NCI-H524 treated with DMSO at 0.1 percent for 48 hours (cell line): ENCODE measurements around the gene DMKN.
A peak's percentile ranks its signal among the peaks of the same experiment; 100 is the strongest.

ENCODE experiments used
- DNase-seq: peaks from one replicate; lab custom pipeline; 2025; lab: John Stamatoyannopoulos, UW

The DMKN gene

GRCh38 chr19:35513628-35514281 is at the start of gene DMKN:
TSS of gene DMKN (minus strand) at chr19:35513649. CDS start at chr19:35513475, 174 bp downstream.
- DNase-seq: no peak

- no peak for DNase-seq
These were observed 49.3 kb upstream of the DMKN start for GRCh38 chr19:35562776-35563175.

DNA sequence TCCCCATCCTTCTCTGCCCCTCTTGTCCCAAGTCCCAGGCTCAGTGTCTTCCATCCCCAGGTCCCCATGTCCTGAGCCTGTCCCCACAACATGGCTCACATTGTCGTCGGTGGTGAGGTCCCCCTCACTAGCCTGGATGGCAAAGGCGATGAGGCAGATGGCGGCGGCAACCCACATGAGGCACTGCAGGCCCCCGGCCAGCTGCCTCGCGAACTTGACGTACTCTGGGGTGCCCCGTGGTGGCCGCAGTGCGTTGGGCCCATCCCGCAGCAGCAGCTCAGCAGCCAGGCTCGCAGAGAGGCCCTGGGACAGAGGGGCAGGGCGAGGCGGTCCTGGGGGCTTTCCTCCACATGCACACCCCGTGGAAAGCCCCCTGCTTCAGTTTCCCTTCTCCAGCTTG is 48.9 kb upstream of the DMKN start:
- DNase-seq: no peak

DNA sequence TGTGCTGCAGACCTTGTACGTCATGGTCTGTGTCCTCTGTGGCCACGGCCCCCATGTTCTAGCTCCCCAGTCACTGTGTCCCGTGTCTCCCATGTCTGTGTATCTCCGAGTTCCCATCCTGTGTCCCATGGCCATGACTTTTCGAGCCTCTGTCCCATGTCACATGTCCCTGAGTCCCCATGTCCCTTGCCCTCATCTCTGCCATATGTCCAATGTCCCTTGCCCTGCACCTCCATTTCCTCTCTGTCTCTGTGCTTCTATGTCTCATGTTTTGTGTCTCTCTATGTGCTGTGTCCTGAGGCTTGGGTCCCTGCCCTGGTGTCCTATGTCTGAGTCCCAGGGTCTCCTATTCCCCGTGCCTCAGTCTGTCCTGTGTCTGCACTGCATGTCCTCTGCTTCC is 48.0 kb upstream of the DMKN start:
- no peak for DNase-seq

DNA sequence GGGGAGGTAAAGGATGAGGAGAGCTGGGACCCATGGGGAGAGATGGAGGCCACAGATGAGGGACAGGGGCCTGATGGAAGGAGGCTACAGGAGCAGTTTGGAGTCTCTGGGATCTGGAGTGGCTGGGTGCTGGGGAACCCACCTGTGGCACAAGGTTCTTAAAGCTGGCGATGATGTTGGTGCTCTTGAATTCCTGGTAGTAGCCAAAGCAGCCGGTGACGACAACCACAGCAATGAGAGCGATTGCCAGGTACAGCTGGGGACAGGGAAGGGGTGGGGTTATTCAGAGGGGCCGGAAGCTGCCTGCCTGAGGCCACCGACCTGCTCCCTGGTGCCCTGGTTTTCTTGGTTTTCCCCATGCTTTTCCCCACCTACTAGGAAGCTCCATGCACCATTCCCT is 47.2 kb upstream of the DMKN start:
- no peak for DNase-seq

DNA sequence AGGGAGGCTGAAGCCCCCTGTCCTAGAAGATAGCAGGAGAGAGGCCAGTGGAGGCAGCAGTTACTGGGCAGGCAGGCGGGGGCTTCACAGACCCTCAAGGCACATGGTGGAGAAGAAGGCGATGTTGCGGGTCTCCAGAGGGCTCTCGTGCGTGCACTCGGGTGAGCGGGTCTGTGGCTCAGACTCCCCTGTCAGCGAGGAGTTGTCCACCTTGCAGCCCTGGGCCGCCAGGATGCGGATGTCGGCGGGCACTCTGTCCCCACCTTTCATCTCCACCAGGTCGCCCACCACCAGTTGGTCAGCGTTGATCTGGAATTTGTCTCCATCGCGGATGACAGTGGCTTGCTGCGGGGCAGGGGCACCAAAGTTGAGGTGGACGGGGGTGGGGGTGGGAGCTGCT is 46.8 kb upstream of the DMKN start:
- no peak for DNase-seq

DNA sequence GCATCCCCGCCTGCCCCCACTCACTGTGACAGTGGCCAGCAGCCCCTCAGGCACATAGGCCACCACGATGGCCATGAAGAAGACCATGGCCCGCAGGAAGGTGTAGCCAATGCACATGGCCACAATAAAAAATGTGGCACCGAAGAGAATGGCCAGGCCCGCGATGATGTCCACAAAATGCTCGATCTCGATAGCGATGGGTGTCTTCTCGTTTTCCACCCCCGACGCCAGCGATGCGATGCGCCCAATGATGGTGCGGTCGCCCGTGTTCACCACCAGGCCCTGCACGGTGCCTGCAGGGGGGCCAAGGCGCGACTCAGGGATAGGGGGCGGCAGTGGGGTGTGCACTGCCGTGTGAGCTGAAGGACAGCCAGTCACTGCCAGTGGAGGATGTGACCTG is 46.3 kb upstream of the DMKN start:
- no peak for DNase-seq

GRCh38 chr19:35559281-35559659 is 45.8 kb upstream of the DMKN start:
- no peak for DNase-seq

- no peak for DNase-seq
These were observed 45.2 kb upstream of the DMKN start for GRCh38 chr19:35558400-35559280.

- peak; percentile 11 for DNase-seq
These were observed 44.3 kb upstream of the DMKN start for GRCh38 chr19:35557539-35558399.

- DNase-seq: no peak
These were observed 43.5 kb upstream of the DMKN start for GRCh38 chr19:35556846-35557538.

- DNase-seq: no peak
These were observed 42.7 kb upstream of the DMKN start for GRCh38 chr19:35556025-35556590.

DNA sequence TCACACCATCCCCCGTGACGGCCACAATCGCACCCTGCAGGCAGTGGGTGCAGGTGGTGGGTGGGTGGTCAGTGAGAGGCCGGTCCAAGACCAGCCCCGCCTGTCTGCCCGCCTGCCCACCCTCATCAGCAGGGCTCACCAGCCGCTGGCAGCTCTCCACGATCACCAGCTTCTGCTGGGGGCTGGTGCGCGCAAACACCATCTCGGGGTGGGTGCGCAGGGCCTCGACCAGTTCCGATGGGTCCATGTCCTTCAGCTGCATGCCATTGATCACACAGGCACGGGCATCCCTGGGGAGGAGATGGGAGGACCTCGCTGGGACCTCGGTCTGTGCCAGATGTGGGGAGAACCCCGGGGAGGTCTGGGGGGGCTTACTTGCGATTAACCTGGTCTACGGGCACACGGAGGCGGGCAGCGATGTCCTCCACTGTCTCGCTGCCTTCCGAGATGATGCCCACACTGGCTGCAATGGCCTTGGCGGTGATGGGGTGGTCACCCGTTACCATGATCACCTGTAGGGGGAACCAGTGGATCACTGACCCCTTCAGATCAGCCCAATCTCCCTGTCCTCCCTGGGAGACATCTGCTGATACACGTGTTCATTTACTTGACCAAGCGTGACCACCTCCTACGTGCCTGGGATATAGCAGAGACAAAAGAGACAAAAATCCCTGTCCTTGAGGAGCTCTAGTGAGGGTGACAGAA is 42.0 kb upstream of the DMKN start:
- peak; percentile 32 for DNase-seq

DNA sequence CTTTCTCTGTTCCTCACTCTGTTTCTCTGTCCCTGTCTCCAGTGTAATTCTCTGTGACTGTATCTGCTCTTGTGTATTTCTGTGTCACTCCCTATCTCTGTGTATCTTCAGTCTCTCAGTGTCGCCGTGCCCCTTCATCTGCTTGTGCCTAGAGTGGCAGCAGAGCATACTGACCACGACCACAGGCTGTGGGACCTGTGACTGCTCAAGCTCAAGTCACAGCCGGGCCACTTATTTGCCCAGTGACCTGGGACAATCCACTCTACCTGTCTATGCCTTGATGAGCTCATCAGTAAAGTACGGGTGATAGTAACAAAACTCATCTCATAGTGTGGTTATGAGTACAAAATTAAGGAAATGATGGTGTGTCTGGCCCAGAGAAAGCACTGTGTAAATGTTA is 40.6 kb upstream of the DMKN start:
- no peak for DNase-seq

GRCh38 chr19:35553385-35554000 is 40.0 kb upstream of the DMKN start:
- no peak for DNase-seq

- DNase-seq: no peak
These were observed 39.3 kb upstream of the DMKN start for GRCh38 chr19:35552534-35553384.

- DNase-seq: no peak
These were observed 37.8 kb upstream of the DMKN start for GRCh38 chr19:35551091-35551810.

DNA sequence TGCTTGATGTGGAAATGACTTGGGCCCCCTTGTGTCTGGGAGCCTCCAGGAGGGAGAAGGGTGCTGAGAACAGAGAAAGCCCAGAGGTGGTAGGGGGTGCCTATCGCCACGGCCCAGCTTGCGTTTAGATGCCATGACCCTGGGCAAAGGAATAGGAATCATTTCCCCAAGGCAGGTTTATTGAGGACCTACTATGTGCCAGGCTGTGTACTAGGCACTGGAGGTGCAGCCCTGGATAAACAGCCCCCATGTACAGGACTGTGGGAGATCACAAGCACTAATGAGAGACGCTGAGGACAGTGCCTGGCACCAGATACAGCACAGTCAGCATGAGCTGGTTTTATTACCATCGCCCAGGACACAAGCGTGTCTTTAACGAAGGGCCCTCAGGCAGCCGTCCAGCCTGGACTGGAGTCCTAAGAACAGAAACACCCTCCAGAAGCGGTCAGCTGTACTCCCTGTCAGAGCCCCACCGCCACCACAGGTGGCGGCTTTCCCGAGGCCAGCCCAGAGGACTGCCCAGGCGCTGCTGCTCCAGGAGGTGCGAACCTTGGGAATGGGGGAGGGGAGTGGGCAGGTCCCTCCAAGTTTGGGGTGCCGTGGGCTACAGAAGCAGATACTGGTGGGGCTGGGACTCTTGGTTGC is 36.6 kb upstream of the DMKN start:
- DNase-seq: no peak
